GM12873 (cell line): ENCODE measurements around the gene TAAR6.

Source experiments
- TF ChIP-seq, protein P1 (sequence below): IDR thresholded peaks from 2 replicates; pipeline ENCODE4 v1.5.1; 2012; ENCODE audit warnings: low read depth, mild to moderate bottlenecking, moderate library complexity, low read length, control low read depth; ENCODE audit not compliant: insufficient read depth; ENCODE audit errors: missing control alignments

Gene TAAR6

DNA sequence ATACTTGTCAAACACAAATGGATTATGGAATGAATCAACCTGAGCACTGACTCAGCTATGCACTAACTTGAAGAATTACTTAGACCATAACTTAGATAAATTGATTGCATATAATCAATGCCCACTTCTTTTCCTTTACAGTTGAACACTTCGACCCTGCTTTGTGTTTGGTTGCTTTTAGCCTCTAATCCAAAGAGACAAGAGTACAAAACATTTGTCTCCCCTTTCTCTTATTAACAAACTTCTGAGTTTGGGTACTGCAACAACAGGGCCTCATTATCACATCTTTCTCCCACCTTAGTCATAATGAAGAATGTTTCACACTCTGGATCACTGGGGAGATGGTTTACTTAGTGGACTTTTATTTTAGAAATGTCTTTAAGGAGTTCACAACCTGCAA, 2.6 kb upstream of the TAAR6 start:
- TF ChIP-seq, protein P1, sequence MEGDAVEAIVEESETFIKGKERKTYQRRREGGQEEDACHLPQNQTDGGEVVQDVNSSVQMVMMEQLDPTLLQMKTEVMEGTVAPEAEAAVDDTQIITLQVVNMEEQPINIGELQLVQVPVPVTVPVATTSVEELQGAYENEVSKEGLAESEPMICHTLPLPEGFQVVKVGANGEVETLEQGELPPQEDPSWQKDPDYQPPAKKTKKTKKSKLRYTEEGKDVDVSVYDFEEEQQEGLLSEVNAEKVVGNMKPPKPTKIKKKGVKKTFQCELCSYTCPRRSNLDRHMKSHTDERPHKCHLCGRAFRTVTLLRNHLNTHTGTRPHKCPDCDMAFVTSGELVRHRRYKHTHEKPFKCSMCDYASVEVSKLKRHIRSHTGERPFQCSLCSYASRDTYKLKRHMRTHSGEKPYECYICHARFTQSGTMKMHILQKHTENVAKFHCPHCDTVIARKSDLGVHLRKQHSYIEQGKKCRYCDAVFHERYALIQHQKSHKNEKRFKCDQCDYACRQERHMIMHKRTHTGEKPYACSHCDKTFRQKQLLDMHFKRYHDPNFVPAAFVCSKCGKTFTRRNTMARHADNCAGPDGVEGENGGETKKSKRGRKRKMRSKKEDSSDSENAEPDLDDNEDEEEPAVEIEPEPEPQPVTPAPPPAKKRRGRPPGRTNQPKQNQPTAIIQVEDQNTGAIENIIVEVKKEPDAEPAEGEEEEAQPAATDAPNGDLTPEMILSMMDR, result no peak

GRCh38 chr6:132568611-132569010, 1.5 kb upstream of the TAAR6 start:
- TF ChIP-seq, protein P1, result no peak

DNA sequence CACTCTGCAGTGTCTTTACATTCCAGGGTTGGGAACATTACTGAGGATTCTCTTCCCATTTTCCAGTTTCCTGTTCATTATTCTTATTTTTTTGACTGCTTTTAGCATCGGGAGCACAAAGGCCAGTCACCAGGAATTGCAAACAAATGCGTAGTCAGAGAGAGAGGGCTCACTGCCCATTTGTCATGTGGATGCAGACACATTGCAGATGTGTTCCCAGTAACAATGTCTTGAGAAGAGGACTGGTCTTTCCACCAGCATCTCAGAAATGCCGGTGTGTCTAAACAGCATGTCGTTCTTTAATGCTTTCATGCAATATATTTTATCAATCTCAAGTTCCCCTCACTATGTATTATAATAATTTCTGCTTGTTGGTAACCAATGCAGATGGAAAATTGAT, 952 bp upstream of the TAAR6 start:
- TF ChIP-seq, protein P1, result no peak

- TF ChIP-seq, protein P1, result no peak
Observed at GRCh38 chr6:132571774-132572173, 1.7 kb downstream of the TAAR6 start.

DNA sequence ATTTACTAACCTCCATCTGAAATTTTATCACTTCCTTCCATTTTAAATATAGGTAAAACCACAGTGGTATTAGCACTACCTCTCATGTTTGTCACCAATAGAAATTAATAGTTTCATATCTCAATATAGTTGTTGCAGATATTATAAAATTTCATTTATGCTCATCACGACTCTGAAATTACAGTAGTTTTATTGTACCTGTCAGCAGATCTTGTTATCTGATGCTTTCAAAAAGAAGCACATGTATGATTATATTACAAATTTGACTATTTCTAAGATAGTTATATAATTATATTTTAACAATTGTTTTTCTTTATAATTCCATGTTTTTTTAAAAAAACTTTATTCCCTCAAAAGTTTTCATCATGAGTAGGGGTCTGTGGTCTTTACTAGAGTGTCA, 14.6 kb downstream of the TAAR6 start:
- TF ChIP-seq, protein P1, result no peak

DNA sequence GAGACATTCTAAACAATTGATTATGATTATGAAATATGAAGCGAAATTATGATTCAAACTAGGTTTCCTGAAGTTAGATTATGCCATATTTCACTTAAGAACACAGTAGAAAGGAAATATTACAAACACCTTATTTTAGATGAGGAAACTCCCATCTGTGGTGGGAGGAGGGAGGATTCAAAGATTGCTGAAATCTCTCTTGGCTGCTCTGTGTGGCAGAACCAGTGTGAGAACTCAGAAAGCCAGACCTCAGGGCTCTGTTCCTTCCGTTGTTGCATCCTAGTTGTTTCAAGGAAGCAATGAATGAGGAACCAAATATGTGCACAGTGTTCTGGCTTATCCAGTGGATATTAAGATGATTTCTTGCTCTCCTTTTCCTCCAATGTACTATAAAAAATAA, 17.3 kb downstream of the TAAR6 start:
- TF ChIP-seq, protein P1, result no peak

- TF ChIP-seq, protein P1, result no peak
Observed at GRCh38 chr6:132589454-132589853, 19.3 kb downstream of the TAAR6 start, which contains the start of gene TAAR5. Gene TAAR5, minus strand, starts transcription at chr6:132589741. Its CDS starts 55 bp downstream, at chr6:132589686.

DNA sequence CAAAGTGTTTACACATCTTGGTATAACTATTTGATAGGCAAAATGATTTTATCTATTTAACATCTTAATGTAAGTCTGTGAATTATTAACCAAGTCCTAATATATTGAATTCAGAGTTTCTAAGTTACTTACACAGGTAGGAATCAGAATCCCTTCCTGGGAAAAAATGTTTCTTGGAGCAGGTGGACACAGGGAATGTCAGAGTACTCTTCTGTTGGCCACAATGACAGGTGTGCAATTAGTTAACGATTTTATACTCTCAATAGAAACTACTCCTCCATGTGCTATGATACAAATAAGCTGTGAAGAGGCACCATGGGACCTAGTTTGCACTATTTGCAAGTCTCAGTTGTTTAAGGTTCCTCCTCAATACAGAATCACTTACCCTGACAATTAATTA, 20.2 kb downstream of the TAAR6 start:
- TF ChIP-seq, protein P1, result no peak
